Vagina (tissue), 2 donors: ENCODE measurements around the gene MCTP2.

Source experiments
- CTCF ChIP-seq, 3 experiments: fragments of 450-650 bp in 2 of 3; fragments of 200-600 bp in 1 of 3; sonication (generic) in 1 of 3; IDR thresholded peaks; one replicate each; pipeline ENCODE4 v1.5.1; 2017 to 2019; ENCODE audit warnings: antibody characterized with exemption in 3 of 3, mild to moderate bottlenecking in 2 of 3, moderate library complexity in 2 of 3
- POLR2AphosphoS5 ChIP-seq, 2 donors: sonication (generic); formaldehyde crosslinking; IDR thresholded peaks; one replicate each; pipeline ENCODE4 v1.9.0; 2017; ENCODE audit warnings: antibody characterized with exemption in 2 of 2, mild to moderate bottlenecking in 2 of 2, low read depth in 1 of 2; ENCODE audit not compliant: insufficient read depth in 1 of 2

DNA sequence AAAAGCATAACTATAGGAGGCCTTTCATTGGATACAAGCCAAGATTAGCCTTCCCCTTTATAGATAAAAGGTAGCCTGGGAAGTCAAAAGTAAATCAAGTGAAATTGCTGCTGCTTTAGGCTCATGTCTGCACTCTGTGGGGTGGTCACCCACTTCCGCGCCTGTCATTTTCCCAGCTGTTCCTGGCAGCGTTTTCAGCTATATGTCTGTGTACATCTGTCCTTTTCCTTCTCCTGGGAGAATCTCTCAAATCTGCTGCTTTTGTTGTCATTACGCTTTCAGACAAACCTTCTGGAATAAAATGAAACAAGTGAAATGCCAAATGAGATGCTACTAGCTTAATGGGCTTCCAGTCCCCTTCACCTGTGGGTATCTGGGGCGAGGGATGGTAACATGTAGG, 211.8 kb downstream of the MCTP2 start:
- TF ChIP-seq CTCF (IDR thresholded peaks at IDR 0.05) (no peak), POLR2AphosphoS5 (IDR thresholded peaks at IDR 0.05; ENCODE audit: insufficient read depth in 1 of 2, low read depth in 1 of 2) (no peak)
